ENCODE data around the gene ADAMTS7.
"Not testable (repeated sequence)": the region's sequence is repeated elsewhere in the genome, so short reads cannot be mapped to it uniquely, and the experiment has no call there.

DNA sequence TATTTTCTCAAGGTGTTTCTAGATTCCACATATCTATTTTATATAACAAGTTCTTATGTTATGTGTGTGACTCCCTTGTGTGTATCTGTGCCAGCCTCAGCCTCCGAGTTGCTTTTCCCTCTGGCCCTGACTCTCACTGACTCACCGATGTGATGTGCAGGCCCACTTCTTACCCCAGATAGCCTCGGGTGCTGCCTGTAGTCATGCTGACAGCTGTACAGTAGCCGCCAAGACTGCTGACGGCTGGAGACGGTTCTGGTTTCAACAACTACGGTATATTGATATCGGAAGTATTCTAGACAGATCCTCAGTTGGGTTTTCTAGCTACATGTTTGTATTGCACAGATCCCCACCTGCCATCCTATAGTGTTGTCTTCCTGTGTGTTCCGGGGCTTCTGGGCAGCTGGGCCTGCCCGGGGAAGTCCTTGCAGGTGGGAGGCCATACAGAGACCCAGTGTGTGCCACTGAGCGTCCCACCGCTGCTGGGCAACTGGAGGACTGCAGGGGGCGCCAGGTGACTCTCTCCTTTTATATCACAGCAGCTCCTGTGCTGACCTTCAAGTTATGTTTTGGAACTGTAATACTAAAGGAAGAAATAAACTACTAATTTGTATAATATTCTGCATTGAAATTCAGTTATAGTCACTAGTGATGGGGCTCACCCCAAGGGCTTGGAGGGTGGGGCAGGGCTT, 55.2 kb downstream of the ADAMTS7 start:
- not testable (repeated sequence) for TF ChIP-seq POLR2A (IDR thresholded peaks at IDR 0.05)
- TF ChIP-seq, protein P1, sequence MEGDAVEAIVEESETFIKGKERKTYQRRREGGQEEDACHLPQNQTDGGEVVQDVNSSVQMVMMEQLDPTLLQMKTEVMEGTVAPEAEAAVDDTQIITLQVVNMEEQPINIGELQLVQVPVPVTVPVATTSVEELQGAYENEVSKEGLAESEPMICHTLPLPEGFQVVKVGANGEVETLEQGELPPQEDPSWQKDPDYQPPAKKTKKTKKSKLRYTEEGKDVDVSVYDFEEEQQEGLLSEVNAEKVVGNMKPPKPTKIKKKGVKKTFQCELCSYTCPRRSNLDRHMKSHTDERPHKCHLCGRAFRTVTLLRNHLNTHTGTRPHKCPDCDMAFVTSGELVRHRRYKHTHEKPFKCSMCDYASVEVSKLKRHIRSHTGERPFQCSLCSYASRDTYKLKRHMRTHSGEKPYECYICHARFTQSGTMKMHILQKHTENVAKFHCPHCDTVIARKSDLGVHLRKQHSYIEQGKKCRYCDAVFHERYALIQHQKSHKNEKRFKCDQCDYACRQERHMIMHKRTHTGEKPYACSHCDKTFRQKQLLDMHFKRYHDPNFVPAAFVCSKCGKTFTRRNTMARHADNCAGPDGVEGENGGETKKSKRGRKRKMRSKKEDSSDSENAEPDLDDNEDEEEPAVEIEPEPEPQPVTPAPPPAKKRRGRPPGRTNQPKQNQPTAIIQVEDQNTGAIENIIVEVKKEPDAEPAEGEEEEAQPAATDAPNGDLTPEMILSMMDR (IDR thresholded peaks at IDR 0.05), result peak in 1 of 3 donors; percentile 10

Data from breast epithelium (tissue), 3 donors.